Thyroid gland (tissue), 4 donors: ENCODE data around the gene PYDC1. TPM values are rescaled to one million over a fixed set of nuclear protein-coding genes. Genes with fewer than 3 reads are reported as not detected.
"Not testable (repeated sequence)": the region's sequence is repeated elsewhere in the genome, so short reads cannot be mapped to it uniquely, and the experiment has no call there.

Source experiments
- DNase-seq, 2 donors: peaks; one replicate each; pipeline ENCODE4 v3.0.0-alpha.2; 2019
- H3K27ac ChIP-seq, 3 donors: fragments of 200-600 bp; sonication (generic); 1 replicate in 2 of 3; 2 replicates in 1 of 3; pipeline ENCODE4 v1.5.1; 2016 to 2019; ENCODE audit warnings: mild to moderate bottlenecking in 1 of 3, moderate library complexity in 1 of 3
- H3K27me3 ChIP-seq: fragments of 200-600 bp; sonication (generic); one replicate; pipeline ENCODE4 v1.5.1; 2019
- H3K36me3 ChIP-seq, 2 donors: fragments of 200-600 bp; sonication (generic); one replicate each; pipeline ENCODE4 v1.5.1; 2016 to 2019
- H3K4me1 ChIP-seq, 2 donors: fragments of 200-600 bp; sonication (generic); one replicate each; pipeline ENCODE4 v1.5.1; 2017 to 2019
- H3K4me3 ChIP-seq, 3 donors: fragments of 200-600 bp; sonication (generic); replicated peaks in 1 of 3; 1 replicate in 2 of 3; 2 replicates in 1 of 3; pipeline ENCODE4 v1.5.1; 2016; ENCODE audit warnings: mild to moderate bottlenecking in 1 of 3
- H3K9me3 ChIP-seq: fragments of 200-600 bp; sonication (generic); one replicate; pipeline ENCODE4 v1.5.1; 2017
- CTCF ChIP-seq, 6 experiments: fragments of 200-600 bp in 3 of 6; fragments of 450-650 bp in 3 of 6; sonication (generic) in 3 of 6; IDR thresholded peaks; one replicate each; pipeline ENCODE4 v1.5.1; 2016 to 2019; ENCODE audit warnings: antibody characterized with exemption in 6 of 6, mild to moderate bottlenecking in 2 of 6, inconsistent platforms in 1 of 6, moderate library complexity in 1 of 6
- POLR2A ChIP-seq, 2 donors: fragments of 450-650 bp; IDR thresholded peaks; one replicate each; pipeline ENCODE4 v1.6.1; 2017; ENCODE audit warnings: antibody characterized with exemption in 2 of 2, mild to moderate bottlenecking in 2 of 2, moderate library complexity in 1 of 2
- WGBS, 2 donors: methylation state at CpG; one replicate each; pipeline ENCODE4 v1.1.5; 2017; 5-methylcytosine and 5-hydroxymethylcytosine counted together
- intact Hi-C: fragments of 100-400 bp; cut with DNase I; formaldehyde crosslinking; loops from one replicate; pipeline ENCODE4 v1.15.1; 2023
- total RNA-seq, 4 donors: library from RNA; depleted of rRNA; stranded (reverse); fragments of >200 nt; gene quantifications; one replicate each; pipeline ENCODE4 v1.2.3, GENCODE V29; 2016

PYDC1 gene
- total RNA-seq, 4 donors from 2014 or later, result not detected

- intact Hi-C loops, result no loop called here
- 58 to 71% methylated on average over 8 of the region's 8 CpGs for WGBS, 2 donors
- H3K27ac ChIP-seq, result no peak overlapping the region
- H3K4me3 ChIP-seq, result no peak overlapping the region
- no peaks in the 10 kb centered on the region for H3K9me3 ChIP-seq
- H3K36me3 ChIP-seq, result peaks cover 6 to 8% of the 10 kb centered on the region in 2 donors
- no peaks in the 10 kb centered on the region for H3K27me3 ChIP-seq
- H3K4me1 ChIP-seq, result peaks cover 0 to 19% of the 10 kb centered on the region in 2 donors
- TF ChIP-seq POLR2A (IDR thresholded peaks at IDR 0.05) (no peak), CTCF (IDR thresholded peaks at IDR 0.05) (no peak)
- no peak for DNase-seq
Observed at GRCh38 chr16:31200821-31201568, 15.9 kb downstream of the PYDC1 start.

- WGBS, 2 donors, result 88 to 90% methylated on average over 8 of the region's 8 CpGs
- H3K9me3 ChIP-seq, DNase-seq, intact Hi-C loops, H3K27me3 ChIP-seq, H3K27ac ChIP-seq, H3K4me3 ChIP-seq: not testable (repeated sequence)
- H3K36me3 ChIP-seq, result peaks cover 12 to 15% of the 10 kb centered on the region in 2 donors
- H3K4me1 ChIP-seq, result peaks cover 0 to 19% of the 10 kb centered on the region in 2 donors
Observed at GRCh38 chr16:31200111-31200510, 16.8 kb downstream of the PYDC1 start.

GRCh38 chr16:31199430-31200041 is 17.4 kb downstream of the PYDC1 start:
- H3K27ac ChIP-seq, result no peak overlapping the region
- H3K27me3 ChIP-seq, result no peaks in the 10 kb centered on the region
- intact Hi-C loops, result no loop called here
- H3K36me3 ChIP-seq, result peaks cover 17 to 20% of the 10 kb centered on the region in 2 donors
- TF ChIP-seq CTCF (IDR thresholded peaks at IDR 0.05) (no peak), POLR2A (IDR thresholded peaks at IDR 0.05) (no peak)
- 93 to 95% methylated on average over 5 of the region's 5 CpGs for WGBS, 2 donors
- H3K9me3 ChIP-seq, result no peaks in the 10 kb centered on the region
- no peak overlapping the region for H3K4me3 ChIP-seq
- H3K4me1 ChIP-seq, result peaks cover 0 to 19% of the 10 kb centered on the region in 2 donors
- DNase-seq, result no peak

- no peaks in the 10 kb centered on the region for H3K9me3 ChIP-seq
- no peaks in the 10 kb centered on the region for H3K27me3 ChIP-seq
- 76 to 80% methylated on average over 5 to 7 of the region's 7 CpGs for WGBS, 2 donors
- intact Hi-C loops, result no loop called here
- no peak for TF ChIP-seq CTCF (IDR thresholded peaks at IDR 0.05)
- no peak for TF ChIP-seq POLR2A (IDR thresholded peaks at IDR 0.05)
- no peak overlapping the region for H3K27ac ChIP-seq
- peaks cover 29 to 30% of the 10 kb centered on the region in 2 donors for H3K36me3 ChIP-seq
- no peak overlapping the region for H3K4me3 ChIP-seq
- peaks cover 0 to 19% of the 10 kb centered on the region in 2 donors for H3K4me1 ChIP-seq
- DNase-seq, result no peak
Observed at GRCh38 chr16:31198207-31198882, 18.6 kb downstream of the PYDC1 start.

GRCh38 chr16:31196324-31197088 is 20.4 kb downstream of the PYDC1 start:
- TF ChIP-seq CTCF (IDR thresholded peaks at IDR 0.05) (no peak), POLR2A (IDR thresholded peaks at IDR 0.05) (no peak)
- Histone ChIP-seq H3K4me1 (peaks cover 0 to 10% of the 10 kb centered on the region in 2 donors), H3K27ac (no peak overlapping the region), H3K4me3 (no peak overlapping the region), H3K36me3 (peaks cover 47 to 48% of the 10 kb centered on the region in 2 donors), H3K27me3 (no peaks in the 10 kb centered on the region), H3K9me3 (no peaks in the 10 kb centered on the region)
- intact Hi-C loops, result no loop called here
- WGBS, 2 donors, result 80 to 86% methylated on average over 17 of the region's 17 CpGs
- DNase-seq, result no peak

GRCh38 chr16:31195861-31196260 is 21.1 kb downstream of the PYDC1 start:
- H3K27ac ChIP-seq, H3K4me3 ChIP-seq, H3K4me1 ChIP-seq, DNase-seq, intact Hi-C loops, H3K27me3 ChIP-seq, H3K9me3 ChIP-seq: not testable (repeated sequence)
- peaks cover 54% of the 10 kb centered on the region in 2 donors for H3K36me3 ChIP-seq
- WGBS, 2 donors, result 97% methylated on average over 11 of the region's 11 CpGs
